ENCODE measurements around the gene ATF3. TPM values are rescaled to one million over a fixed set of nuclear protein-coding genes. Genes with fewer than 3 reads are reported as not detected.

Gene ATF3
- total RNA-seq, 1 donor from 2014 or later: 1.8 TPM

- no peak for DNase-seq (ENCODE audit: low spot score)
Measured at GRCh38 chr1:212582291-212582690, 26.3 kb upstream of the ATF3 start.

GRCh38 chr1:212582808-212583615 lies 25.5 kb upstream of the ATF3 start:
- H3K27ac Mint-ChIP-seq (ENCODE audit: unreplicated experiment): no peak overlapping the region
- no peaks in the 10 kb centered on the region for H3K36me3 Mint-ChIP-seq (ENCODE audit: low read depth, unreplicated experiment)
- no peak for DNase-seq (ENCODE audit: low spot score)
- peaks cover 3% of the 10 kb centered on the region for H3K27me3 Mint-ChIP-seq (ENCODE audit: unreplicated experiment)
- no peaks in the 10 kb centered on the region for H3K9me3 Mint-ChIP-seq (ENCODE audit: unreplicated experiment)
- H3K4me1 Mint-ChIP-seq (ENCODE audit: unreplicated experiment): peaks cover 14% of the 10 kb centered on the region
- no peak overlapping the region for H3K4me3 Mint-ChIP-seq (ENCODE audit: unreplicated experiment)
- no peak for TF ChIP-seq CTCF (IDR thresholded peaks at IDR 0.05; ENCODE audit: unreplicated experiment)

More at GRCh38 chr1:212582291-212582690, 26.3 kb upstream of the ATF3 start:
- no peak for TF ChIP-seq CTCF (IDR thresholded peaks at IDR 0.05; ENCODE audit: unreplicated experiment)
- Mint-ChIP-seq H3K27me3 (ENCODE audit: unreplicated experiment) (peaks cover 3% of the 10 kb centered on the region), H3K9me3 (ENCODE audit: unreplicated experiment) (no peaks in the 10 kb centered on the region), H3K36me3 (ENCODE audit: low read depth, unreplicated experiment) (no peaks in the 10 kb centered on the region), H3K27ac (ENCODE audit: unreplicated experiment) (no peak overlapping the region), H3K4me1 (ENCODE audit: unreplicated experiment) (peaks cover 7% of the 10 kb centered on the region), H3K4me3 (ENCODE audit: unreplicated experiment) (no peak overlapping the region)

GRCh38 chr1:212583643-212584042 lies 24.9 kb upstream of the ATF3 start:
- no peak for TF ChIP-seq CTCF (IDR thresholded peaks at IDR 0.05; ENCODE audit: unreplicated experiment)
- Mint-ChIP-seq H3K4me1 (ENCODE audit: unreplicated experiment) (peaks cover 19% of the 10 kb centered on the region), H3K27ac (ENCODE audit: unreplicated experiment) (no peak overlapping the region), H3K27me3 (ENCODE audit: unreplicated experiment) (peaks cover 3% of the 10 kb centered on the region), H3K36me3 (ENCODE audit: low read depth, unreplicated experiment) (no peaks in the 10 kb centered on the region), H3K4me3 (ENCODE audit: unreplicated experiment) (no peak overlapping the region), H3K9me3 (ENCODE audit: unreplicated experiment) (no peaks in the 10 kb centered on the region)
- no peak for DNase-seq (ENCODE audit: low spot score)

GRCh38 chr1:212584092-212584886 lies 24.3 kb upstream of the ATF3 start:
- Mint-ChIP-seq H3K4me3 (ENCODE audit: unreplicated experiment) (no peak overlapping the region), H3K27ac (ENCODE audit: unreplicated experiment) (no peak overlapping the region), H3K27me3 (ENCODE audit: unreplicated experiment) (peaks cover 3% of the 10 kb centered on the region), H3K4me1 (ENCODE audit: unreplicated experiment) (peaks cover 20% of the 10 kb centered on the region), H3K36me3 (ENCODE audit: low read depth, unreplicated experiment) (no peaks in the 10 kb centered on the region), H3K9me3 (ENCODE audit: unreplicated experiment) (no peaks in the 10 kb centered on the region)
- TF ChIP-seq CTCF (IDR thresholded peaks at IDR 0.05; ENCODE audit: unreplicated experiment): no peak
- no peak for DNase-seq (ENCODE audit: low spot score)

- Mint-ChIP-seq H3K9me3 (ENCODE audit: unreplicated experiment) (no peaks in the 10 kb centered on the region), H3K4me3 (ENCODE audit: unreplicated experiment) (no peak overlapping the region), H3K4me1 (ENCODE audit: unreplicated experiment) (peaks cover 20% of the 10 kb centered on the region), H3K36me3 (ENCODE audit: low read depth, unreplicated experiment) (no peaks in the 10 kb centered on the region), H3K27ac (ENCODE audit: unreplicated experiment) (no peak overlapping the region), H3K27me3 (ENCODE audit: unreplicated experiment) (peaks cover 3% of the 10 kb centered on the region)
- no peak for DNase-seq (ENCODE audit: low spot score)
- no peak for TF ChIP-seq CTCF (IDR thresholded peaks at IDR 0.05; ENCODE audit: unreplicated experiment)
Measured at GRCh38 chr1:212585210-212585609, 23.4 kb upstream of the ATF3 start.
